Caco-2 (cell line): ENCODE measurements around the gene HOXD12. TPM values are rescaled to one million over a fixed set of nuclear protein-coding genes. Genes with fewer than 3 reads are reported as not detected.

Experiments used
- BruUV-seq: library from RNA; stranded (reverse); fragments of 400-500 nt; replicated peaks from 2 replicates; lab custom pipeline; 2021; lab: Mats Ljungman, UMichigan
- CTCF ChIA-PET: fragments of 300-600 bp; sonication (Branson Sonifier 250); formaldehyde crosslinking; loops from one replicate; lab custom pipeline; 2022; ENCODE audit warnings: antibody characterized with exemption; lab: Charles Lee
- POLR2A ChIA-PET: fragments of 300-600 bp; sonication (Branson Sonifier 250); formaldehyde crosslinking; loops from one replicate; lab custom pipeline; 2022; ENCODE audit warnings: antibody characterized with exemption; lab: Charles Lee
- DNase-seq, 2 experiments: peaks; one replicate each; pipeline versions ENCODE4 v3.0.0 to v3.0.0-alpha.2; 2020 to 2022
- H3K27me3 ChIP-seq: replicated peaks from 2 replicates; pipeline ENCODE4 v1.6.0; 2011; ENCODE audit warnings: low read length; ENCODE audit not compliant: control insufficient read depth, insufficient read depth
- H3K36me3 ChIP-seq: 2 replicates; pipeline ENCODE4 v1.5.1; 2011; ENCODE audit warnings: low read length; ENCODE audit not compliant: control insufficient read depth, insufficient read depth
- H3K4me1 ChIP-seq: fragments of 250-450 bp; sonication (Bioruptor Pico); 2 replicates; pipeline ENCODE4 v1.5.1; 2020; ENCODE audit warnings: mild to moderate bottlenecking
- H3K4me3 ChIP-seq: 2 replicates; pipeline ENCODE4 v1.5.1; 2011; ENCODE audit warnings: low read depth, mild to moderate bottlenecking, control low read depth, low read length
- H3K9me3 ChIP-seq: fragments of 250-450 bp; sonication (Bioruptor Pico); 2 replicates; pipeline ENCODE4 v1.5.1; 2020; ENCODE audit warnings: mild to moderate bottlenecking, moderate library complexity
- H3K27ac Mint-ChIP-seq: one replicate; pipeline ENCODE4 v1.8.0; 2022; ENCODE audit warnings: mixed read lengths; ENCODE audit not compliant: unreplicated experiment
- H3K27me3 Mint-ChIP-seq: one replicate; pipeline ENCODE4 v1.8.0; 2022; ENCODE audit warnings: mixed read lengths; ENCODE audit not compliant: insufficient read depth, unreplicated experiment
- H3K36me3 Mint-ChIP-seq: one replicate; pipeline ENCODE4 v1.8.0; 2022; ENCODE audit warnings: mild to moderate bottlenecking, mixed read lengths; ENCODE audit not compliant: insufficient read depth, unreplicated experiment
- H3K4me1 Mint-ChIP-seq: one replicate; pipeline ENCODE4 v1.8.0; 2022; ENCODE audit warnings: low read depth, mixed read lengths; ENCODE audit not compliant: unreplicated experiment
- H3K4me3 Mint-ChIP-seq: one replicate; pipeline ENCODE4 v1.8.0; 2022; ENCODE audit warnings: mild to moderate bottlenecking, moderate library complexity, mixed read lengths; ENCODE audit not compliant: unreplicated experiment
- H3K9me3 Mint-ChIP-seq: one replicate; pipeline ENCODE4 v1.8.0; 2022; ENCODE audit warnings: mixed read lengths; ENCODE audit not compliant: unreplicated experiment
- CTCF ChIP-seq, 2 experiments: fragments of 200-600 bp in 1 of 2; IDR thresholded peaks; 1 replicate in 1 of 2; 2 replicates in 1 of 2; pipeline versions ENCODE4 v1.5.1 to v1.8.0; 2011 to 2022; ENCODE audit warnings: antibody characterized with exemption in 1 of 2, control low read depth in 1 of 2, inconsistent platforms in 1 of 2, low read depth in 1 of 2, low read length in 1 of 2, mild to moderate bottlenecking in 1 of 2, moderate library complexity in 1 of 2; ENCODE audit not compliant: insufficient read depth in 1 of 2, severe bottlenecking in 1 of 2, unreplicated experiment in 1 of 2
- intact Hi-C: fragments of 100-400 bp; cut with micrococcal nuclease; formaldehyde crosslinking; loops from one replicate; pipeline ENCODE4 v1.10.0; 2022; ENCODE audit not compliant: unreplicated experiment
- total RNA-seq: library from RNA; stranded (reverse); gene quantifications from 2 replicates; pipeline ENCODE4 v1.2.3, GENCODE V29; 2022

Gene HOXD12
- total RNA-seq, 1 experiment from 2014 or later: not detected

GRCh38 chr2:176109946-176110345, 10.4 kb downstream of the HOXD12 start:
- BruUV-seq: no TSS peak
- peaks cover 6% of the 10 kb centered on the region; the same call in 1 of the 2 replicates for H3K4me1 ChIP-seq
- Mint-ChIP-seq H3K9me3 (no peaks in the 10 kb centered on the region), H3K4me1 (peaks cover 7% of the 10 kb centered on the region), H3K27ac (no peak overlapping the region), H3K27me3 (peaks cover 52% of the 10 kb centered on the region), H3K36me3 (no peaks in the 10 kb centered on the region), H3K4me3 (no peak overlapping the region)
- intact Hi-C loops: no loop called here
- H3K27me3 ChIP-seq: peaks cover 14% of the 10 kb centered on the region
- CTCF ChIA-PET: interaction anchor here (2.2 kb wide), 1 partner anchor 345 kb away, joined by 6 read pairs; no protein-coding TSS in a partner anchor
- POLR2A ChIA-PET: no interaction called here
- H3K9me3 ChIP-seq: no peaks in the 10 kb centered on the region
- DNase-seq: no peak
- no peak overlapping the region for H3K4me3 ChIP-seq
- H3K36me3 ChIP-seq: no peaks in the 10 kb centered on the region
- no peak for TF ChIP-seq CTCF (IDR thresholded peaks at IDR 0.05; ENCODE audit: insufficient read depth in 1 of 2, low read depth in 1 of 2, low read length in 1 of 2, severe bottlenecking in 1 of 2, unreplicated experiment in 1 of 2)

DNA sequence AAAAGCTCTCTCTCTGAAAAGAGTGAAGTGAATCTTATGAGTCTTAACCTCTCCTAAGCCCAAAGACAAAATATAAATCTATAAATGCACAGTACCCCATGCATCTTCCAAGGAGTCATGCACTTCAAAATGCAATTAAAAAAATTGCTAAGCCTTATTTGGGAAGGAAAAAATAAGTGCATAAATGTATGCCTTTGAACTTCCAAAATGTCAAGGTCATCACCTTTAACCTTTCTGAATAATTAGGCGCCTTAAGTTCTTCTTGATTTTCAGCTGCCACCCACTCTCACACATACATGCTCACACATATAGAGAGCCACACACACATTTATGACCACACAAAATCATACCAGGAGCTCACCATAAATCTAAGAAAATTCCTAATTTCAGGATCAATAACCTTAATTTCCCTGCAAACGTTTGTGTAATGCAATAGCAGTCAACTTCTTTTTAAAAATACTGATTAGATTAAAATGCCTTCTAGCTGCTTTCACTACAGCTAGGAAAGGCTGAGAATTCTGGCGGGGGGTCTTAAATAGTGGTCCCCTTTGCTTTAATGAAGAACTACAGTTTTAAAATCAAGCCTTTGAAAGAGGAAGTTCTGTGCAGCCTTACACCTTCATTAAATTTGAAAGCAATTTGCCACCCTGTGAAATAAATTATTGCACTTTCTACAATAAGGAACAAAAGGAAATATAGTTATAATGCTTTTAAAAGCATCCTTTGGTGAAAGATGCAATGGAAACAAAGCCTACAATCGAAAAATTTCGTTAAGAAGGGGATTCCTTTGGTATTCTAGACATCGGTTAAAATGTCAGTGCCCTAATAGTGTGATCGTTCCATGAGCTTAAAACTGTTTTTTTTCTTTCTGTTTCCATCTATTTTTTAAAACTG, 11.1 kb downstream of the HOXD12 start:
- intact Hi-C loops: no loop called here
- ChIA-PET CTCF (interaction anchor here (2.2 kb wide), 1 partner anchor 344 kb away, joined by 6 read pairs; no protein-coding TSS in a partner anchor), POLR2A (no interaction called here)
- Histone ChIP-seq H3K27me3 (peaks cover 14% of the 10 kb centered on the region), H3K4me1 (peaks cover 6% of the 10 kb centered on the region; the same call in 1 of the 2 replicates), H3K36me3 (no peaks in the 10 kb centered on the region), H3K9me3 (no peaks in the 10 kb centered on the region), H3K4me3 (no peak overlapping the region)
- Mint-ChIP-seq H3K4me3 (no peak overlapping the region), H3K36me3 (no peaks in the 10 kb centered on the region), H3K27ac (no peak overlapping the region), H3K9me3 (no peaks in the 10 kb centered on the region), H3K4me1 (peaks cover 7% of the 10 kb centered on the region), H3K27me3 (peaks cover 48% of the 10 kb centered on the region)
- BruUV-seq: no TSS peak
- DNase-seq: no peak
- TF ChIP-seq CTCF (IDR thresholded peaks at IDR 0.05; ENCODE audit: insufficient read depth in 1 of 2, low read depth in 1 of 2, low read length in 1 of 2, severe bottlenecking in 1 of 2, unreplicated experiment in 1 of 2): no peak

DNA sequence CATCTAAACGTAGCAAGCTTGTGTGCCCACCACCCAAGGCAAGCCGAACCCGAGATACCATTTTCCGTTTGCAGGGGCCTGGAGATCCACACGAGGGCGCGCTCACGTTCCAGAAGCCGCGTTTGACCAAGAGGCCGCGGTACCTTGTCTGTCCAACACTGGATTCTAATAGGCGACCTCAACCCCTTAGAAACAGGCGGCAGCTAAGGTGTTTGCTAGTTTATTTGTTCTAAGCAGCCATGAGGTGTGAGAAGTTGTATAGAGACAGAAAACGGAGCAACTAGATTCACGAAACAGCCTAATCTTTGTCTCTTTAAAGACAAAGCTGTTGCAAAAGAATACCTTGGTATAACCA, 11.7 kb downstream of the HOXD12 start:
- BruUV-seq: no TSS peak
- H3K36me3 Mint-ChIP-seq: no peaks in the 10 kb centered on the region
- TF ChIP-seq CTCF (IDR thresholded peaks at IDR 0.05; ENCODE audit: insufficient read depth in 1 of 2, low read depth in 1 of 2, low read length in 1 of 2, severe bottlenecking in 1 of 2, unreplicated experiment in 1 of 2): peak; percentile 65 to 84
- Histone ChIP-seq H3K27me3 (peaks cover 10% of the 10 kb centered on the region), H3K4me3 (no peak overlapping the region), H3K36me3 (no peaks in the 10 kb centered on the region), H3K9me3 (no peaks in the 10 kb centered on the region), H3K4me1 (peaks cover 6% of the 10 kb centered on the region; the same call in 1 of the 2 replicates)
- ChIA-PET POLR2A (no interaction called here), CTCF (interaction anchor here (1.6 to 2.2 kb wide), 2 partner anchors 10 to 344 kb away, joined by 5 to 6 read pairs; no protein-coding TSS in a partner anchor)
- DNase-seq: peak in 1 of 2 experiments; percentile 67
- intact Hi-C loops: no loop called here
- no peak overlapping the region for H3K27ac Mint-ChIP-seq
- H3K27me3 Mint-ChIP-seq: peaks cover 44% of the 10 kb centered on the region
- no peaks in the 10 kb centered on the region for H3K9me3 Mint-ChIP-seq
- no peak overlapping the region for H3K4me3 Mint-ChIP-seq
- H3K4me1 Mint-ChIP-seq: peaks cover 2% of the 10 kb centered on the region
